SH-SY5Y (cell line): ENCODE results near the gene FREM1.

Experiments used
- GATA2 ChIP-seq: IDR thresholded peaks from 2 replicates; pipeline ENCODE4 v1.6.1; 2011; ENCODE audit warnings: mild to moderate bottlenecking, low read depth, low read length
- GATA3 ChIP-seq: IDR thresholded peaks from 2 replicates; pipeline ENCODE4 v1.6.1; 2011; ENCODE audit warnings: low read depth, mild to moderate bottlenecking, low read length, moderate library complexity

FREM1 gene

GRCh38 chr9:14829204-14829603, 81.0 kb downstream of the FREM1 start:
- TF ChIP-seq GATA2 (no peak), GATA3 (no peak)

- TF ChIP-seq GATA3 (no peak), GATA2 (no peak)
Observed at GRCh38 chr9:14827805-14828204, 82.4 kb downstream of the FREM1 start.

- TF ChIP-seq GATA3 (no peak), GATA2 (no peak)
Observed at GRCh38 chr9:14824481-14824880, 85.7 kb downstream of the FREM1 start.

- TF ChIP-seq GATA3: no peak
- no peak for TF ChIP-seq GATA2
Observed at GRCh38 chr9:14823800-14824199, 86.4 kb downstream of the FREM1 start.

- no peak for TF ChIP-seq GATA3
- no peak for TF ChIP-seq GATA2
Observed at GRCh38 chr9:14822666-14823065, 87.6 kb downstream of the FREM1 start.

DNA sequence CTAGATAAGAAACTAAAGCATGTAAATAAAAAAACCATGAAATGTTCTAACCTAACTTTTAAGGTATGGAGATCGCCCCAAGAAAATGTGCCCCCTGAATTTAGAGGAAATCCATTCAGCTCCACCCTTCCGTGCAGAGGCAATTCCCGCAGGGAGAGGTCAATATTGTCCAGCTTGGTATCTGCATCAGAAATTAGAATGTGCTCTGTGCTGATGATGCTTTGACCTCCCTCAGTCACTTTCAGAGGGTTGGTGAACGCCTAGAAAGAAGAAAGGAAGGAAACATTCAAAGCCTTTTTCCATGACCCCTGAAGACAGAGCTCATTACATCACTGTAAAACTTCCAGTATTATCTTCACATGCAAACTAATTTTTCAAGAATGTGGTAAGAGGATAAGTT, 91.0 kb downstream of the FREM1 start:
- TF ChIP-seq GATA3: no peak
- no peak for TF ChIP-seq GATA2

DNA sequence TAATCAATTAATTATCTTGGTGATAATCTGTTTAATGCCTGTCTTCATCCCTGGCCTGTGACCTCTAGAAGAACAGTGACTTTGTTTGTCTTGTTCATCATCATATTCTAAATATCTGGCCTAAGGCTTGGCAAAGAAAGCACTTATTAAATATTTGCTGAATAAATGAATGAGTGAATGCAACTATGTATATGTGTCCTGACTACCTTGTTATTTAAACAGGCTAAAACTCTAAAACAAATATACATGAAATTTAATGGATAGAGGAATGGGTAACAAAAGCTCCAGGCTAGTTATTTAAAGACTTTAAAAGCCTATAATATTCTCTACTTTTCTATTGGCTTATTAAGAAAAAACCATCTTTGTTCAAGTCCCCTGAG, 96.0 kb downstream of the FREM1 start:
- no peak for TF ChIP-seq GATA3
- TF ChIP-seq GATA2: no peak

DNA sequence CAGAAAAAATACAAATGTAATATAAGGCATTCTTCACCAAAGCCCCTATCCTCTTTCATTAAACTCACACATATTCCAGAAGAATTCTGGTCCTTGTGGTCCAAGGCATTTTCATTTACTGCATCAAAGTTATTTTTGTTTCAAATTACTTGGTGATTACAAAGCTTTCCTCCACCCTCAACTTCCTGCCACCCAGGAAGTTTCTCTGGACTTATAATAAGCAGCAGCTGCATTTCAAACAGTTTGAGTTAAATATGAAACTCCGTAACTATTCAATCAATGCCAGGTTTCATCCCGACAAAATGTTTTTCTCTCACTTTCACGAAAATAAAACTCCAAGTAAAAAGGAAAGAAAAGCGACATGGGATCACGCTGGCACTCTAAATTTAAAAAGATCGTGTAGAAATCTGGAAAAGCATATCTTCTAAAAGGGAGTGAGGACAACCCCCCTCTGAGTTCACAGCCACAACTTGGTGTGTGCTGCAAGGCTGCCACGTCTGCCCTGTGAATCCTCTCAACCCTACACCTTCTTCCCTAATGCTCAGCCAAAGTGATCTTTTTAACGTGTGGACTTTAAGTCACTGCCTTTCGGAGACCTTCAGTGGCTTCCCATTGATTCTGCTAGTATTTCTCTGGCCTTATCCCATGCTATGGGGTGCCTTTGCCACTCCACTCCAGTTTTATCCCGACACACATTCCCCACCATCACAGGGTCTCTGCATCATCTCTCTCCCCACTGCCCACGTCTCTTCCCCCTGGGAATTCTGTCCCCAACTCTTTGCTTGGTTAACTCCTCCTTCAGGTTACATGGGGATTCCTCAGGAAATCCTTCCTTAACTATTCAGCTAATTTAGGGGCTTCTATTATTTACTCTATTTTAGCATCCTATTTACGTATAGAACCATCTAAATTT, 96.6 kb downstream of the FREM1 start:
- TF ChIP-seq GATA2 (no peak), GATA3 (no peak)

GRCh38 chr9:14812806-14813205, 97.4 kb downstream of the FREM1 start:
- TF ChIP-seq GATA3 (no peak), GATA2 (no peak)

- no peak for TF ChIP-seq GATA3
- TF ChIP-seq GATA2: no peak
Observed at GRCh38 chr9:14811844-14812243, 98.4 kb downstream of the FREM1 start.

- TF ChIP-seq GATA3 (no peak), GATA2 (no peak)
Observed at GRCh38 chr9:14806941-14807520, 103.2 kb downstream of the FREM1 start.

DNA sequence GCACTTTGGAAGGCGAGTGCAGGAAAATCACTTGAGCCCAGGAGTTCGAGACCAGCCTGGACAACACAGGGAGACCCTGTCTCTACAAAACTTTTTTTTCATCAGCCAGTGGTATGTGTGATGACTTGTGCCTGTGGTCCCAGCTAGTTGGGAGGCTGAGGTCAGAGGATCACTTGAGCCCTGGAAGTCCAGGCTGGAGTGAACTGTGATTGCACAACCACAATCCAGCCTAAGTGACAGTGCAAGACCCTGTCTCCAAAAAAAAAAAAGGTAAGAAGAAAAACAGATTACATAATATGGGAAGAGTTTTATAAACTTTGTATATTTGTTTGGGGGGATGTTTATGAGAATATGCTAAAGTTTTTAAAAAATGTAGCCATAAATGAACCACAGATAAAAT, 111.2 kb downstream of the FREM1 start:
- TF ChIP-seq GATA2: no peak
- no peak for TF ChIP-seq GATA3

DNA sequence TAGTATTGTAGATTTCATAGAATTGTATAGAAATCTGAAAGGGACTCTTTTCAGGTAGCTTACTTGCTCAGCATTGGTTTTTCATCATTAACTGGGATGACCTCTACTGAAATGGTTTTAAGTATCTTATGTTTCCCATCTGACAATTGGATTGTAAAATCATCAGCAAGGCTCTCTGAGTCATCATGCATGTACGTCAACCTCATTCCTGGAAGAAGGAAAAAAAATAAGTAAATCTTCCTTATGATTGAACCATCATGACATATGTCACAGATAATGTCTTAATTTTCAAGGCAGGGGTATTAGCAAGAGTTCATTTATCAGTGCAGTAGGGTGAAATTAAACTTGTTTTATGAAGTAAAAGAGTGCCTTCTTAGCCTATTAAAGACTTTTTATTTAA, 112.8 kb downstream of the FREM1 start:
- TF ChIP-seq GATA2: no peak
- no peak for TF ChIP-seq GATA3

- TF ChIP-seq GATA3 (no peak), GATA2 (no peak)
Observed at GRCh38 chr9:14793389-14793788, 116.8 kb downstream of the FREM1 start.

- TF ChIP-seq GATA2: no peak
- no peak for TF ChIP-seq GATA3
Observed at GRCh38 chr9:14790628-14791027, 119.6 kb downstream of the FREM1 start.

- no peak for TF ChIP-seq GATA2
- TF ChIP-seq GATA3: no peak
Observed at GRCh38 chr9:14788846-14789245, 121.4 kb downstream of the FREM1 start.
